ENCODE data around the gene ATRX.
"Not testable (repeated sequence)": the region's sequence is repeated elsewhere in the genome, so short reads cannot be mapped to it uniquely, and the experiment has no call there.

Gene ATRX

DNA sequence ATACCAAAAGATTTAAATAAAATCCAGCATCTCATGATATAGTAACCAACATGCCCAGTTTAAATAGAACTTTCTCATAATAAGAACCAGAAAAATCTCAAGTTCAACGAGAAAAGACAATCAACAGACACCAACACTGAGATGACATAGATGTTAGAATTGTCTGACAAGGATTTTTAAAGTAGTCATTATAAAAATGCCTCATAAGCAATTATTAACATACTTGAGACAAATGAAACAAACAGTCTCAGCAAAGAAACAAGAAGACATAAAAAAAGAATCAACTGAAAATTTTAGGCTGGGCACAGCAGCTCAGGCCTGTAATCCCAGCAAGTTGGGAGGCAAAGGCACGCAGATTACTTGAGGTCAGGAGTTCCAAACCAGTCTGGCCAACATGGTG, 220.7 kb downstream of the ATRX start:
- H2BK5ac ChIP-seq (ENCODE audit: low read length), result no peak overlapping the region
- no peaks in the 10 kb centered on the region for H3K79me2 ChIP-seq (ENCODE audit: control insufficient read depth, insufficient read depth, low read length)
- H3K4me2 ChIP-seq (ENCODE audit: low read length), result no peak overlapping the region
- H4K5ac ChIP-seq (ENCODE audit: low read length), result no peak overlapping the region
- no peak overlapping the region for H2BK15ac ChIP-seq (replicated peaks; ENCODE audit: low read depth)
- DNase-seq, result no peak
- H3K9ac ChIP-seq (ENCODE audit: low read length), result no peak overlapping the region
- no peak overlapping the region for H3K4ac ChIP-seq (ENCODE audit: low read depth, low read length)
- no peak overlapping the region for H2BK120ac ChIP-seq (ENCODE audit: low read depth, low read length)
- H3K27me3 ChIP-seq (ENCODE audit: insufficient read depth, low read length, poor library complexity), result no peaks in the 10 kb centered on the region
- H3K4me1 ChIP-seq (ENCODE audit: control insufficient read depth, low read depth, low read length), result no peaks in the 10 kb centered on the region
- no peak overlapping the region for H3K23ac ChIP-seq (ENCODE audit: low read length)
- H3K27ac ChIP-seq (ENCODE audit: low read depth, low read length), result no peak overlapping the region
- no peaks in the 10 kb centered on the region for H3K79me1 ChIP-seq (ENCODE audit: low read length)
- H2AK5ac ChIP-seq (ENCODE audit: low read length), result no peak overlapping the region
- H4K8ac ChIP-seq (ENCODE audit: low read depth, low read length), result no peak overlapping the region
- H3K56ac ChIP-seq (ENCODE audit: low read length), result no peak overlapping the region
- no peak overlapping the region for H3K4me3 ChIP-seq (ENCODE audit: low read length)
- H3K36me3 ChIP-seq (ENCODE audit: control insufficient read depth, insufficient read depth, low read length), result no peaks in the 10 kb centered on the region
- no peak overlapping the region for H3K18ac ChIP-seq (ENCODE audit: low read length)
- no CpG with 5 or more reads among the region's 2 CpGs for WGBS (ENCODE audit: extremely low coverage, insufficient coverage, low lambda C conversion rate)

DNA sequence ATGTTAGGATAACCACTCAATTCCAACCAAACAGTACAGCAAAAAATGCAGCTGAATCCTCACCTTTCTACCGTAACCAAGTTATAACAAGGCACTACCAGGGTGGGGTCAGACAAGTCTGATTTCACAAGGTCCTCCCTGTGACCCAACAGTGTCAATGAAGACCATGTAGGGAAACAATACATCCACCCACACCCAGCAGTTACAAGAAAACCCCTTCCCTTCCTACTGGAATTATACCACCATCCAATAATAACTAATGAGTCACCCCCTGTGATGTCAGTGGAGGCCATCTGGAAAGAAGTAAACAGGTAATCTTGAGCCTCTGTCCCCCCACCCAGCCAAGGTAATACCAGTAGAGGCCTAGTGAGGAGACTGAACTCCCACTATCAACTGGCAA, 221.2 kb downstream of the ATRX start:
- DNase-seq, result no peak
- Histone ChIP-seq H4K8ac (ENCODE audit: low read depth, low read length) (no peak overlapping the region), H3K4me2 (ENCODE audit: low read length) (no peak overlapping the region)

DNA sequence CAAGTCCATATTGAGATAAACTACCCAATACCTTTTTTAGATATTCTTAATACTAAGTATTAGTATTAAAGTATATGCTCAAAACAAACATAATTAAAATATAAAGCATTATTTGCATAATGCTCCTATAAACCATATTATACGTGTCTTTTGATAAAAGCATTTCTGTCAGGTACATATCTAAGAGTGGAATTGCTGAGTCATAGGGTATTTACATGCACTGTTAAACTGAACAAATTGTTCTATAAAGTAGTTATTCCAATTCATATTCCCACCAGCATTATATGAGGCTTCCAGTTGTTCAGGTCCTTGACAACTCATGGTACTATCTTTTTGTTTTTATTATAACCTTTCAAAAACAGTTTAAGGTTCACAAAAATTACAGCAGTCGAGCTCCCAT, 224.6 kb downstream of the ATRX start:
- no peak overlapping the region for H3K9ac ChIP-seq (ENCODE audit: low read length)
- H2BK15ac ChIP-seq (replicated peaks; ENCODE audit: low read depth), result no peak overlapping the region
- no peak overlapping the region for H3K56ac ChIP-seq (ENCODE audit: low read length)
- no peak overlapping the region for H4K5ac ChIP-seq (ENCODE audit: low read length)
- H3K27ac ChIP-seq (ENCODE audit: low read depth, low read length), result no peak overlapping the region
- no peak overlapping the region for H2AK5ac ChIP-seq (ENCODE audit: low read length)
- no peak overlapping the region for H3K4me3 ChIP-seq (ENCODE audit: low read length)
- no peaks in the 10 kb centered on the region for H3K79me1 ChIP-seq (ENCODE audit: low read length)
- H3K23ac ChIP-seq (ENCODE audit: low read length), result no peak overlapping the region
- H3K4me1 ChIP-seq (ENCODE audit: control insufficient read depth, low read depth, low read length), result no peaks in the 10 kb centered on the region
- H3K79me2 ChIP-seq (ENCODE audit: control insufficient read depth, insufficient read depth, low read length), result no peaks in the 10 kb centered on the region
- WGBS (ENCODE audit: extremely low coverage, insufficient coverage, low lambda C conversion rate), result no CpG with 5 or more reads among the region's 2 CpGs
- H4K8ac ChIP-seq (ENCODE audit: low read depth, low read length), result no peak overlapping the region
- no peak overlapping the region for H3K4ac ChIP-seq (ENCODE audit: low read depth, low read length)
- H3K27me3 ChIP-seq (ENCODE audit: insufficient read depth, low read length, poor library complexity), result no peaks in the 10 kb centered on the region
- no peak overlapping the region for H2BK120ac ChIP-seq (ENCODE audit: low read depth, low read length)
- no peak overlapping the region for H2BK5ac ChIP-seq (ENCODE audit: low read length)
- H3K36me3 ChIP-seq (ENCODE audit: control insufficient read depth, insufficient read depth, low read length), result no peaks in the 10 kb centered on the region
- no peak overlapping the region for H3K18ac ChIP-seq (ENCODE audit: low read length)
- no peak for DNase-seq
- H3K4me2 ChIP-seq (ENCODE audit: low read length), result no peak overlapping the region

More for the DNA sequence above, 221.2 kb downstream of the ATRX start:
- WGBS (ENCODE audit: extremely low coverage, insufficient coverage, low lambda C conversion rate), result no CpG with 5 or more reads among the region's 1 CpG
- Histone ChIP-seq H3K79me1 (ENCODE audit: low read length) (no peaks in the 10 kb centered on the region), H3K79me2 (ENCODE audit: control insufficient read depth, insufficient read depth, low read length) (no peaks in the 10 kb centered on the region), H2BK5ac (ENCODE audit: low read length) (no peak overlapping the region), H3K27ac (ENCODE audit: low read depth, low read length) (no peak overlapping the region), H4K5ac (ENCODE audit: low read length) (no peak overlapping the region), H3K56ac (ENCODE audit: low read length) (no peak overlapping the region), H3K23ac (ENCODE audit: low read length) (no peak overlapping the region), H3K4ac (ENCODE audit: low read depth, low read length) (no peak overlapping the region), H3K4me3 (ENCODE audit: low read length) (no peak overlapping the region), H3K9ac (ENCODE audit: low read length) (no peak overlapping the region), H3K4me1 (ENCODE audit: control insufficient read depth, low read depth, low read length) (no peaks in the 10 kb centered on the region), H3K36me3 (ENCODE audit: control insufficient read depth, insufficient read depth, low read length) (no peaks in the 10 kb centered on the region), H2AK5ac (ENCODE audit: low read length) (no peak overlapping the region), H3K27me3 (ENCODE audit: insufficient read depth, low read length, poor library complexity) (no peaks in the 10 kb centered on the region), H2BK15ac (replicated peaks; ENCODE audit: low read depth) (no peak overlapping the region), H2BK120ac (ENCODE audit: low read depth, low read length) (no peak overlapping the region), H3K18ac (ENCODE audit: low read length) (no peak overlapping the region)

DNA sequence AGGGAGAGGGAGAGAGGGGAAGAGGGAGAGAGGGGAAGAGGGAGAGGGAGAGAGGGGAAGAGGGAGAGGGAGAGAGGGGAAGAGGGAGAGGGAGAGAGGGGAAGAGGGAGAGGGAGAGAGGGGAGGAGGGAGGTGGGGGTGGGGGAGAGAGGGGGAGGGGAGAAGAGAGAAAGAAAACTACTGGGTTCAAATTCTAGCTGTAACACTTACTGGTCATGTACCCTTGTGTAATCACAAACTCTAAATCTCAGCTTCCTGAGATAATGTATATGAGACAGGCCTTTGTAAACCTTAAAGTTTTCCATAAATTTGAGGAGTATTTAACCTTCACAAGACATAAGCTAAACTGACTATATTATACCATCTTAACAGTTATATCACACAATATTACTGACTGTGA, 229.7 kb downstream of the ATRX start:
- Histone ChIP-seq H3K56ac (ENCODE audit: low read length) (no peak overlapping the region), H4K5ac (ENCODE audit: low read length) (no peak overlapping the region), H3K27ac (ENCODE audit: low read depth, low read length) (no peak overlapping the region), H2AK5ac (ENCODE audit: low read length) (no peak overlapping the region), H3K36me3 (ENCODE audit: control insufficient read depth, insufficient read depth, low read length) (no peaks in the 10 kb centered on the region), H2BK5ac (ENCODE audit: low read length) (no peak overlapping the region), H3K18ac (ENCODE audit: low read length) (no peak overlapping the region), H3K27me3 (ENCODE audit: insufficient read depth, low read length, poor library complexity) (no peaks in the 10 kb centered on the region), H3K79me1 (ENCODE audit: low read length) (no peaks in the 10 kb centered on the region), H2BK15ac (replicated peaks; ENCODE audit: low read depth) (no peak overlapping the region), H3K23ac (ENCODE audit: low read length) (no peak overlapping the region), H3K79me2 (ENCODE audit: control insufficient read depth, insufficient read depth, low read length) (no peaks in the 10 kb centered on the region), H3K4me2 (ENCODE audit: low read length) (no peak overlapping the region), H3K4me3 (ENCODE audit: low read length) (no peak overlapping the region), H3K9ac (ENCODE audit: low read length) (no peak overlapping the region), H3K4me1 (ENCODE audit: control insufficient read depth, low read depth, low read length) (no peaks in the 10 kb centered on the region), H4K8ac (ENCODE audit: low read depth, low read length) (no peak overlapping the region), H2BK120ac (ENCODE audit: low read depth, low read length) (no peak overlapping the region), H3K4ac (ENCODE audit: low read depth, low read length) (no peak overlapping the region)
- no peak for DNase-seq

DNA sequence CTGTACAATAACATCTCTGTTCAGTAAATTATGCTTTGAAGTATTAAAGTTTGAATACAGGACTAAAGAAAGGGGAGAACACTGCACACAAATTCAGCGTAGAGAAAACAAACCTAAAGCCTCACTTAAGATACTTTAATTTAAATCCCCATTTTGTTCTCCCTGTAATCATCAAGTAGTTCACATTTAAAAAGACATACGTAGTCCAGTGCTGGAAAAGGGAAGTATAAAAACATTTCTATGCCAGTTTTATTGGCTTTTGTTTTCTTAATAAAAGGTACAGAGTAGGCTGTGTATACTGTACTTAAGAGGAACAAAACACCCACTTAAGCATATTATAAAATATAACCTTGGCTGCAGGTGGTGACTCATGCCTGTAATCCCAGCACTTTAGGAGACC, 237.3 kb downstream of the ATRX start:
- Histone ChIP-seq H3K4me2 (ENCODE audit: low read length) (no peak overlapping the region), H3K4me3 (ENCODE audit: low read length) (no peak overlapping the region), H3K4me1 (ENCODE audit: control insufficient read depth, low read depth, low read length) (no peaks in the 10 kb centered on the region), H2BK5ac (ENCODE audit: low read length) (no peak overlapping the region), H3K23ac (ENCODE audit: low read length) (no peak overlapping the region), H3K4ac (ENCODE audit: low read depth, low read length) (no peak overlapping the region), H3K27ac (ENCODE audit: low read depth, low read length) (no peak overlapping the region), H3K9ac (ENCODE audit: low read length) (no peak overlapping the region), H3K79me2 (ENCODE audit: control insufficient read depth, insufficient read depth, low read length) (no peaks in the 10 kb centered on the region), H3K36me3 (ENCODE audit: control insufficient read depth, insufficient read depth, low read length) (no peaks in the 10 kb centered on the region), H3K18ac (ENCODE audit: low read length) (no peak overlapping the region), H3K56ac (ENCODE audit: low read length) (no peak overlapping the region), H2BK15ac (replicated peaks; ENCODE audit: low read depth) (no peak overlapping the region), H2AK5ac (ENCODE audit: low read length) (no peak overlapping the region), H4K8ac (ENCODE audit: low read depth, low read length) (no peak overlapping the region), H3K79me1 (ENCODE audit: low read length) (no peaks in the 10 kb centered on the region), H3K27me3 (ENCODE audit: insufficient read depth, low read length, poor library complexity) (no peaks in the 10 kb centered on the region), H4K5ac (ENCODE audit: low read length) (no peak overlapping the region), H2BK120ac (ENCODE audit: low read depth, low read length) (no peak overlapping the region)
- no CpG with 5 or more reads among the region's 2 CpGs for WGBS (ENCODE audit: extremely low coverage, insufficient coverage, low lambda C conversion rate)
- DNase-seq, result no peak

DNA sequence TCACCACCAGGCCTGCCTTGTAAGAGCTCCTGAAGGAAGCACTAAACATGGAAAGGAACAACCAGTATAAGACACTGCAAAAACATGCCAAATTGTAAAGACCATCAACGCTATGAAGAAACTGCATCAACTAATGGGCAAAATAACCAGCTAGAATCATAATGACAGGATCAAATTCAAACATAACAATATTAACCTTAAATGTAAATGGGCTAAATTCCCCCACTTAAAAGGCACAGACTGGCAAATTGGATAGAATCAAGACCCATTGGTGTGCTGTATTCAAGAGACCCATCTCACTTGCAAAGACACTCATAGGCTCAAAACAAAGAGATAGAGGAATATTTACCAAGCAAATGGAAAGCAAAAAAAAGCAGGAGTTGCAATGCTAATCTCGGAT, 246.2 kb downstream of the ATRX start:
- not testable (repeated sequence) for H2BK120ac ChIP-seq (ENCODE audit: low read depth, low read length); H3K23ac ChIP-seq (ENCODE audit: low read length); H2BK15ac ChIP-seq (replicated peaks; ENCODE audit: low read depth); H4K5ac ChIP-seq (ENCODE audit: low read length); H3K79me1 ChIP-seq (ENCODE audit: low read length); H3K9ac ChIP-seq (ENCODE audit: low read length); H3K27me3 ChIP-seq (ENCODE audit: insufficient read depth, low read length, poor library complexity); H3K36me3 ChIP-seq (ENCODE audit: control insufficient read depth, insufficient read depth, low read length); H2BK5ac ChIP-seq (ENCODE audit: low read length); H2AK5ac ChIP-seq (ENCODE audit: low read length); H3K4ac ChIP-seq (ENCODE audit: low read depth, low read length); H3K27ac ChIP-seq (ENCODE audit: low read depth, low read length); H4K8ac ChIP-seq (ENCODE audit: low read depth, low read length); H3K4me1 ChIP-seq (ENCODE audit: control insufficient read depth, low read depth, low read length); DNase-seq; H3K56ac ChIP-seq (ENCODE audit: low read length); H3K79me2 ChIP-seq (ENCODE audit: control insufficient read depth, insufficient read depth, low read length); H3K4me3 ChIP-seq (ENCODE audit: low read length); H3K4me2 ChIP-seq (ENCODE audit: low read length); H3K18ac ChIP-seq (ENCODE audit: low read length)
- no CpG with 5 or more reads among the region's 2 CpGs for WGBS (ENCODE audit: extremely low coverage, insufficient coverage, low lambda C conversion rate)

Measured in mesendoderm (in vitro differentiated cells).